SU-DHL-6 (cell line): Measurements from ENCODE around the gene PBLD.
"Not testable (repeated sequence)": the region's sequence is repeated elsewhere in the genome, so short reads cannot be mapped to it uniquely, and the experiment has no call there.

Experiments used
- H2AFZ ChIP-seq: fragments of 200-600 bp; sonication (generic); 2 replicates; pipeline ENCODE4 v1.6.1; 2014; ENCODE audit warnings: low read depth, mild to moderate bottlenecking, moderate library complexity, mixed read lengths, antibody characterized with exemption, low read length; ENCODE audit not compliant: severe bottlenecking
- H3F3A ChIP-seq: fragments of 200-600 bp; shearing (Covaris generic); 2 replicates; pipeline ENCODE4 v1.6.0; 2016; ENCODE audit warnings: antibody characterized with exemption, mild to moderate bottlenecking; ENCODE audit not compliant: insufficient read depth
- H3K27ac ChIP-seq: fragments of 200-600 bp; sonication (generic); 2 replicates; pipeline ENCODE4 v1.5.1; 2016; ENCODE audit warnings: low read depth, mild to moderate bottlenecking, low read length, moderate library complexity, mixed read lengths
- H3K27me3 ChIP-seq: fragments of 200-600 bp; sonication (generic), shearing (Covaris generic); 2 replicates; pipeline ENCODE4 v1.6.0; 2014; ENCODE audit warnings: mild to moderate bottlenecking, low read length
- H3K36me3 ChIP-seq: fragments of 200-600 bp; sonication (generic); 2 replicates; pipeline ENCODE4 v1.6.1; 2014; ENCODE audit warnings: mild to moderate bottlenecking, low read length, mixed read lengths
- H3K4me2 ChIP-seq: fragments of 300-600, 200-600 bp; shearing (Covaris generic), sonication (generic); 2 replicates; pipeline ENCODE4 v1.6.0; 2014; ENCODE audit warnings: low read length, low read depth, mild to moderate bottlenecking; ENCODE audit not compliant: poor library complexity, severe bottlenecking
- H3K4me3 ChIP-seq: fragments of 200-600 bp; sonication (generic); 2 replicates; pipeline ENCODE4 v1.5.1; 2014; ENCODE audit warnings: antibody characterized with exemption, low read length, mild to moderate bottlenecking, mixed read lengths; ENCODE audit not compliant: insufficient read depth, poor library complexity, severe bottlenecking
- H3K79me2 ChIP-seq: fragments of 200-600 bp; sonication (generic); 2 replicates; pipeline ENCODE4 v1.6.1; 2014; ENCODE audit warnings: mild to moderate bottlenecking, low read length, moderate library complexity; ENCODE audit not compliant: insufficient read depth
- H3K9ac ChIP-seq: fragments of 200-600 bp; sonication (generic); 2 replicates; pipeline ENCODE4 v1.7.0; 2014; ENCODE audit warnings: mild to moderate bottlenecking, low read length
- H3K9me2 ChIP-seq: fragments of 200-600 bp; sonication (generic); replicated peaks from 2 replicates; pipeline ENCODE4 v1.6.1; 2014; ENCODE audit warnings: low read length; ENCODE audit not compliant: insufficient read depth
- H3K9me3 ChIP-seq: fragments of 200-600 bp; sonication (generic); 2 replicates; pipeline ENCODE4 v1.6.1; 2014; ENCODE audit warnings: low read length, mixed read lengths; ENCODE audit not compliant: insufficient read depth
- H4K20me1 ChIP-seq: fragments of 200-600 bp; sonication (generic); 2 replicates; pipeline ENCODE4 v1.6.1; 2014; ENCODE audit warnings: low read depth, mild to moderate bottlenecking, antibody characterized with exemption, low read length, moderate library complexity, mixed read lengths
- CTCF ChIP-seq: fragments of 200-600 bp; sonication (generic); IDR thresholded peaks from one replicate; pipeline ENCODE4 v1.5.1; 2017; ENCODE audit warnings: antibody characterized with exemption, mild to moderate bottlenecking, low read length, moderate library complexity; ENCODE audit not compliant: insufficient read depth, poor library complexity, severe bottlenecking
- EZH2phosphoT487 ChIP-seq: fragments of 200-600 bp; sonication (generic), shearing (Covaris generic); conservative IDR thresholded peaks from 2 replicates; pipeline ENCODE4 v1.6.1; 2018; ENCODE audit warnings: mild to moderate bottlenecking, antibody characterized with exemption, low read length, moderate library complexity, mixed read lengths

The PBLD gene

GRCh38 chr10:68327889-68328786 is 4.6 kb downstream of the PBLD start:
- Histone ChIP-seq H3K36me3 (peaks cover 3% of the 10 kb centered on the region), H3K4me3 (peak overlapping the region; percentile 3), H3K79me2 (peaks cover 13% of the 10 kb centered on the region), H3K9me2 (no peaks in the 10 kb centered on the region), H4K20me1 (peaks cover 4% of the 10 kb centered on the region; the same call in 1 of the 2 replicates), H3K27me3 (no peaks in the 10 kb centered on the region), H3K4me2 (peak overlapping the region; percentile 42), H2AFZ (peak overlapping the region; percentile 57), H3K9ac (peak overlapping the region; percentile 9; the same call in 1 of the 2 replicates), H3K9me3 (no peaks in the 10 kb centered on the region), H3K27ac (peak overlapping the region; percentile 14; the same call in 1 of the 2 replicates), H3F3A (peaks cover 9% of the 10 kb centered on the region; the same call in 1 of the 2 replicates)
- TF ChIP-seq EZH2phosphoT487: no peak

GRCh38 chr10:68324396-68324795 is 8.3 kb downstream of the PBLD start:
- not testable (repeated sequence) for H3K79me2 ChIP-seq, H3K36me3 ChIP-seq, H3F3A ChIP-seq, H3K4me2 ChIP-seq, H4K20me1 ChIP-seq, H3K4me3 ChIP-seq, H3K9ac ChIP-seq, H3K9me3 ChIP-seq, H3K27ac ChIP-seq, H3K27me3 ChIP-seq, H3K9me2 ChIP-seq, H2AFZ ChIP-seq

- TF ChIP-seq CTCF (no peak), EZH2phosphoT487 (no peak)
Observed at GRCh38 chr10:68318331-68319059, 14.2 kb downstream of the PBLD start.

GRCh38 chr10:68315582-68315981 is 17.1 kb downstream of the PBLD start:
- H3K9me3 ChIP-seq: peaks cover 13% of the 10 kb centered on the region; the same call in 1 of the 2 replicates
- no peaks in the 10 kb centered on the region for H4K20me1 ChIP-seq
- H3K4me3 ChIP-seq: peak overlapping the region; percentile 8
- H3K9ac ChIP-seq: no peak overlapping the region
- H3K4me2 ChIP-seq: no peak overlapping the region
- H3K9me2 ChIP-seq: no peaks in the 10 kb centered on the region
- no peak overlapping the region for H3K27ac ChIP-seq
- H3K79me2 ChIP-seq: no peaks in the 10 kb centered on the region
- H3K36me3 ChIP-seq: peaks cover 9% of the 10 kb centered on the region
- no peak for TF ChIP-seq CTCF
- TF ChIP-seq EZH2phosphoT487: no peak
- H2AFZ ChIP-seq: no peak overlapping the region
- H3K27me3 ChIP-seq: no peaks in the 10 kb centered on the region
- H3F3A ChIP-seq: no peaks in the 10 kb centered on the region

More at GRCh38 chr10:68318331-68319059, 14.2 kb downstream of the PBLD start:
- no peaks in the 10 kb centered on the region for H3K27me3 ChIP-seq
- peaks cover 13% of the 10 kb centered on the region; the same call in 1 of the 2 replicates for H3K9me3 ChIP-seq
- no peak overlapping the region for H3K9ac ChIP-seq
- H3K4me3 ChIP-seq: no peak overlapping the region
- no peaks in the 10 kb centered on the region for H3F3A ChIP-seq
- H3K4me2 ChIP-seq: no peak overlapping the region
- H3K79me2 ChIP-seq: no peaks in the 10 kb centered on the region
- no peak overlapping the region for H2AFZ ChIP-seq
- H3K9me2 ChIP-seq: no peaks in the 10 kb centered on the region
- H3K27ac ChIP-seq: no peak overlapping the region
- no peaks in the 10 kb centered on the region for H4K20me1 ChIP-seq
- H3K36me3 ChIP-seq: peaks cover 9% of the 10 kb centered on the region

- H3K79me2 ChIP-seq, H3F3A ChIP-seq, H3K4me2 ChIP-seq: not testable (repeated sequence)
Observed at GRCh38 chr10:68314930-68315329, 17.8 kb downstream of the PBLD start.

More at GRCh38 chr10:68314930-68315329, 17.8 kb downstream of the PBLD start:
- H3K9me3 ChIP-seq: peaks cover 13% of the 10 kb centered on the region; the same call in 1 of the 2 replicates
- not testable (repeated sequence) for H2AFZ ChIP-seq, H3K9ac ChIP-seq, H3K9me2 ChIP-seq, H4K20me1 ChIP-seq, H3K36me3 ChIP-seq, H3K27me3 ChIP-seq, H3K4me3 ChIP-seq, H3K27ac ChIP-seq
